Measurements from ENCODE around the gene CLIP2.

CLIP2 gene

DNA sequence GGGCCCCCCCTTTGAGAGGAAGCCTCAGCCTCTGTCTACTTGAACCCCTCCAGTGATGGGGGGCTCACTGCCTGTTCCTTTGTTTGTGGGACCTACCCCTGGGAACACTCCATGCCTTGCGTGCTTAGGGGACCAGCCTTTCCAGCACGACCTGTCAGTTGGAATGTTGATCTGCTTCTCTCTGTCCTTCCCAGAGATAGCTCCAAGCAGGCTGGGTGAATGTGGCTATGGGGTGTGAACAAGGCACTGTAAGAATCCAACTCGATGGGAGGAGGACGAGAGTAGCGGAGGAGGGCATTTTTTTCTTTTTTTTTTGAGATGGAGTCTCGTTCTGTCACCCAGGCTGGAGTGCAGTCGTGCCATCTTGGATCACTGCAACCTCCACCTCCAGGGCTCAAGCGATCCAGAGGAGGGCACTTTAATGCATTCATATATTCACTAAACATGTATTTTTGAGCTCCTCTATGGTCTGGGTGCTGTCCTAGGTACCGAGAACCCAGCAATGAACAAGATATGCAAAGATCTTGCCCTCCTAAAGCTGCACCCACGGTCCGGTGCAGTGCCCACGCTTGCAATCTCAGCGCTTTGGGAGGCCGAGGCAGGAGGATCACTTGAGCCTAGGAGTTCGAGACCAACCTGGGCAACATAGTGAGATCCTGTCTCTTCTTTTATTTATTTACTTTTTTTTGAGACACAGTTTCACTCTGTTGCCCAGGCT lies 8.5 kb downstream of the CLIP2 start:
- POLR2A ChIA-PET = no interaction called here
- CTCF ChIA-PET = interaction anchor here (0.7 to 1.3 kb wide), 2 partner anchors 104 to 106 kb away, joined by 3 to 4 read pairs; no protein-coding TSS in a partner anchor

GRCh38 chr7:74299401-74299800 lies 10.2 kb downstream of the CLIP2 start:
- TF ChIP-seq SUZ12 (IDR thresholded peaks at IDR 0.05) (no peak), FOXM1 (IDR thresholded peaks at IDR 0.05; ENCODE audit: borderline replicate concordance) (no peak), ZNF384 (IDR thresholded peaks at IDR 0.05) (no peak), BHLHE40 (IDR thresholded peaks at IDR 0.05; ENCODE audit: borderline replicate concordance) (no peak), HDGF (IDR thresholded peaks at IDR 0.05; ENCODE audit: borderline replicate concordance) (no peak), L3MBTL2 (conservative IDR thresholded peaks at IDR 0.05) (no peak), LEF1 (IDR thresholded peaks at IDR 0.05; ENCODE audit: borderline replicate concordance) (no peak), CTBP1 (IDR thresholded peaks at IDR 0.05; ENCODE audit: borderline replicate concordance) (no peak)
- no peak for DNase-seq (ENCODE audit: extremely low spot score)
- ChIA-PET CTCF (no interaction called here), POLR2A (no interaction called here)

More for the DNA sequence above, 8.5 kb downstream of the CLIP2 start:
- TF ChIP-seq HDGF (IDR thresholded peaks at IDR 0.05; ENCODE audit: borderline replicate concordance) (no peak), TARDBP (IDR thresholded peaks at IDR 0.05) (no peak), SP1 (IDR thresholded peaks at IDR 0.05) (no peak), L3MBTL2 (conservative IDR thresholded peaks at IDR 0.05) (no peak), FOXM1 (IDR thresholded peaks at IDR 0.05; ENCODE audit: borderline replicate concordance) (no peak), ARNT (IDR thresholded peaks at IDR 0.05) (no peak), SUZ12 (IDR thresholded peaks at IDR 0.05) (no peak), BHLHE40 (IDR thresholded peaks at IDR 0.05; ENCODE audit: borderline replicate concordance) (no peak), FOXK2 (IDR thresholded peaks at IDR 0.05) (no peak)
- TF ChIP-seq, protein P1, sequence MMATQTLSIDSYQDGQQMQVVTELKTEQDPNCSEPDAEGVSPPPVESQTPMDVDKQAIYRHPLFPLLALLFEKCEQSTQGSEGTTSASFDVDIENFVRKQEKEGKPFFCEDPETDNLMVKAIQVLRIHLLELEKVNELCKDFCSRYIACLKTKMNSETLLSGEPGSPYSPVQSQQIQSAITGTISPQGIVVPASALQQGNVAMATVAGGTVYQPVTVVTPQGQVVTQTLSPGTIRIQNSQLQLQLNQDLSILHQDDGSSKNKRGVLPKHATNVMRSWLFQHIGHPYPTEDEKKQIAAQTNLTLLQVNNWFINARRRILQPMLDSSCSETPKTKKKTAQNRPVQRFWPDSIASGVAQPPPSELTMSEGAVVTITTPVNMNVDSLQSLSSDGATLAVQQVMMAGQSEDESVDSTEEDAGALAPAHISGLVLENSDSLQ (IDR thresholded peaks at IDR 0.05) = no peak
- no peak for DNase-seq (ENCODE audit: extremely low spot score)

GRCh38 chr7:74300926-74301325 lies 11.7 kb downstream of the CLIP2 start:
- ChIA-PET CTCF (no interaction called here), POLR2A (no interaction called here)
- no peak for DNase-seq (ENCODE audit: extremely low spot score)
- TF ChIP-seq HDGF (IDR thresholded peaks at IDR 0.05; ENCODE audit: borderline replicate concordance) (no peak), SUZ12 (IDR thresholded peaks at IDR 0.05) (no peak), LEF1 (IDR thresholded peaks at IDR 0.05; ENCODE audit: borderline replicate concordance) (no peak), ARNT (IDR thresholded peaks at IDR 0.05) (no peak), FOXK2 (IDR thresholded peaks at IDR 0.05) (no peak), FOXA1 (IDR thresholded peaks at IDR 0.05) (no peak), CTBP1 (IDR thresholded peaks at IDR 0.05; ENCODE audit: borderline replicate concordance) (no peak), ZNF384 (IDR thresholded peaks at IDR 0.05) (no peak), ELF4 (IDR thresholded peaks at IDR 0.05) (no peak), NFRKB (IDR thresholded peaks at IDR 0.05) (no peak), L3MBTL2 (conservative IDR thresholded peaks at IDR 0.05) (no peak), BHLHE40 (IDR thresholded peaks at IDR 0.05; ENCODE audit: borderline replicate concordance) (no peak), TARDBP (IDR thresholded peaks at IDR 0.05) (no peak), FOXM1 (IDR thresholded peaks at IDR 0.05; ENCODE audit: borderline replicate concordance) (no peak), SP1 (IDR thresholded peaks at IDR 0.05) (no peak)
- TF ChIP-seq, protein P1 (IDR thresholded peaks at IDR 0.05) = no peak

- CTCF ChIA-PET = interaction anchor here (0.6 kb wide), 1 partner anchor 98 kb away, joined by 3 read pairs; no protein-coding TSS in a partner anchor
- POLR2A ChIA-PET = no interaction called here
- no peak for DNase-seq (ENCODE audit: extremely low spot score)
These were observed 13.6 kb downstream of the CLIP2 start for GRCh38 chr7:74302745-74303221.

GRCh38 chr7:74304550-74304949 lies 15.3 kb downstream of the CLIP2 start:
- CTCF ChIA-PET = interaction anchor here (0.6 kb wide), 1 partner anchor 28 kb away, joined by 3 read pairs; no protein-coding TSS in a partner anchor
- no peak for DNase-seq (ENCODE audit: extremely low spot score)
- TF ChIP-seq CTBP1 (IDR thresholded peaks at IDR 0.05; ENCODE audit: borderline replicate concordance) (no peak), FOXA1 (IDR thresholded peaks at IDR 0.05) (no peak), ZNF384 (IDR thresholded peaks at IDR 0.05) (no peak), BHLHE40 (IDR thresholded peaks at IDR 0.05; ENCODE audit: borderline replicate concordance) (no peak), SUZ12 (IDR thresholded peaks at IDR 0.05) (no peak), FOXK2 (IDR thresholded peaks at IDR 0.05) (no peak), HDGF (IDR thresholded peaks at IDR 0.05; ENCODE audit: borderline replicate concordance) (no peak), LEF1 (IDR thresholded peaks at IDR 0.05; ENCODE audit: borderline replicate concordance) (no peak), FOXM1 (IDR thresholded peaks at IDR 0.05; ENCODE audit: borderline replicate concordance) (no peak), NFRKB (IDR thresholded peaks at IDR 0.05) (no peak)
- POLR2A ChIA-PET = no interaction called here

More at GRCh38 chr7:74302745-74303221, 13.6 kb downstream of the CLIP2 start:
- TF ChIP-seq L3MBTL2 (conservative IDR thresholded peaks at IDR 0.05) (no peak), HDGF (IDR thresholded peaks at IDR 0.05; ENCODE audit: borderline replicate concordance) (no peak), FOXK2 (IDR thresholded peaks at IDR 0.05) (no peak), ARNT (IDR thresholded peaks at IDR 0.05) (no peak), LEF1 (IDR thresholded peaks at IDR 0.05; ENCODE audit: borderline replicate concordance) (no peak), FOXA1 (IDR thresholded peaks at IDR 0.05) (no peak), FOXM1 (IDR thresholded peaks at IDR 0.05; ENCODE audit: borderline replicate concordance) (no peak), CTBP1 (IDR thresholded peaks at IDR 0.05; ENCODE audit: borderline replicate concordance) (no peak), ZNF384 (IDR thresholded peaks at IDR 0.05) (no peak), ELF4 (IDR thresholded peaks at IDR 0.05) (no peak)

GRCh38 chr7:74306004-74306729 lies 17.0 kb downstream of the CLIP2 start:
- no peak for DNase-seq (ENCODE audit: extremely low spot score)
- no peak for TF ChIP-seq ELF4 (IDR thresholded peaks at IDR 0.05)
- no peak for TF ChIP-seq HDGF (IDR thresholded peaks at IDR 0.05; ENCODE audit: borderline replicate concordance)
- no peak for TF ChIP-seq L3MBTL2 (conservative IDR thresholded peaks at IDR 0.05)
- no peak for TF ChIP-seq FOXK2 (IDR thresholded peaks at IDR 0.05)
- TF ChIP-seq FOXM1 (IDR thresholded peaks at IDR 0.05; ENCODE audit: borderline replicate concordance) = no peak
- TF ChIP-seq SP1 (IDR thresholded peaks at IDR 0.05) = no peak
- no peak for TF ChIP-seq LEF1 (IDR thresholded peaks at IDR 0.05; ENCODE audit: borderline replicate concordance)
- no peak for TF ChIP-seq BHLHE40 (IDR thresholded peaks at IDR 0.05; ENCODE audit: borderline replicate concordance)
- TF ChIP-seq SUZ12 (IDR thresholded peaks at IDR 0.05) = no peak
- TF ChIP-seq CTBP1 (IDR thresholded peaks at IDR 0.05; ENCODE audit: borderline replicate concordance) = no peak
- TF ChIP-seq TARDBP (IDR thresholded peaks at IDR 0.05) = no peak
- TF ChIP-seq NFRKB (IDR thresholded peaks at IDR 0.05) = no peak
- no peak for TF ChIP-seq ARNT (IDR thresholded peaks at IDR 0.05)
- no peak for TF ChIP-seq FOXA1 (IDR thresholded peaks at IDR 0.05)
- no peak for TF ChIP-seq ZNF384 (IDR thresholded peaks at IDR 0.05)
- TF ChIP-seq, protein P1 (IDR thresholded peaks at IDR 0.05) = no peak
- CTCF ChIA-PET = no interaction called here
- POLR2A ChIA-PET = no interaction called here

Measured in HEK293T (cell line).